H1 (cell line): ENCODE results near the gene SHROOM3. TPM values are rescaled to one million over a fixed set of nuclear protein-coding genes. Genes with fewer than 3 reads are reported as not detected.
A peak's percentile ranks its signal among the peaks of the same experiment; 100 is the strongest.

Experiments
- CTCF ChIA-PET: fragments of 300-600 bp; sonication (Branson Sonifier 250); formaldehyde crosslinking; loops from one replicate; lab custom pipeline; 2021; ENCODE audit not compliant: partially characterized antibody; lab: Charles Lee
- POLR2A ChIA-PET: fragments of 300-600 bp; sonication (Branson Sonifier 250); formaldehyde crosslinking; loops from one replicate; lab custom pipeline; 2021; ENCODE audit warnings: inconsistent platforms; ENCODE audit not compliant: partially characterized antibody; lab: Charles Lee
- DNase-seq, 2 experiments: peaks; one replicate each; pipeline versions ENCODE4 v3.0.0 to v3.0.0-alpha.2; 2010 to 2022; ENCODE audit warnings: low spot score in 2 of 2, low read depth in 1 of 2, mixed read lengths in 1 of 2
- FAIRE-seq: peaks from 2 replicates; lab custom pipeline; 2011; peaks lifted over from hg19 to GRCh38; lab: Jason Lieb, UNC
- H2AFZ ChIP-seq: 2 replicates; pipeline ENCODE4 v1.8.1; 2012; ENCODE audit warnings: low read length, inconsistent platforms
- H2AK5ac ChIP-seq: 2 replicates; pipeline ENCODE4 v1.6.1; 2013; ENCODE audit warnings: low read depth, low read length
- H2BK120ac ChIP-seq: replicated peaks from 2 replicates; pipeline ENCODE3; 2013; ENCODE audit warnings: low read depth, low read length, inconsistent platforms
- H2BK12ac ChIP-seq: 2 replicates; pipeline ENCODE4 v1.6.1; 2013; ENCODE audit warnings: low read depth, low read length
- H2BK15ac ChIP-seq: 2 replicates; pipeline ENCODE4 v1.6.1; 2013; ENCODE audit warnings: low read length
- H2BK20ac ChIP-seq: 2 replicates; pipeline ENCODE4 v1.6.1; 2013; ENCODE audit warnings: low read length
- H2BK5ac ChIP-seq: 2 replicates; pipeline ENCODE4 v1.6.1; 2013; ENCODE audit warnings: low read depth, low read length
- H3K14ac ChIP-seq: 2 replicates; pipeline ENCODE4 v1.6.1; 2013; ENCODE audit warnings: inconsistent platforms; ENCODE audit not compliant: insufficient read length
- H3K18ac ChIP-seq: 2 replicates; pipeline ENCODE4 v1.6.1; 2013; ENCODE audit warnings: low read length; ENCODE audit errors: extremely low read depth
- H3K23ac ChIP-seq: 2 replicates; pipeline ENCODE4 v1.6.1; 2013; ENCODE audit warnings: inconsistent platforms; ENCODE audit not compliant: insufficient read length
- H3K23me2 ChIP-seq: 2 replicates; pipeline ENCODE4 v1.6.1; 2013; ENCODE audit warnings: low read depth, low read length
- H3K27ac ChIP-seq: 2 replicates; pipeline ENCODE4 v1.6.1; 2011; ENCODE audit warnings: low read depth, low read length, inconsistent platforms
- H3K27me3 ChIP-seq, 4 experiments: replicated peaks in 1 of 4; 1 replicate in 1 of 4; 2 replicates in 3 of 4; pipeline versions ENCODE4 v1.6.1 to v1.8.1; 2011 to 2013; ENCODE audit warnings: low read length in 3 of 4, mild to moderate bottlenecking in 3 of 4, inconsistent platforms in 2 of 4, mixed read lengths in 2 of 4, moderate library complexity in 1 of 4; ENCODE audit not compliant: control insufficient read depth in 3 of 4, insufficient read depth in 3 of 4; ENCODE audit errors: extremely low read depth in 1 of 4
- H3K36me3 ChIP-seq, 4 experiments: 2 replicates each; pipeline versions ENCODE4 v1.6.1 to v1.8.1; 2011 to 2013; ENCODE audit warnings: mild to moderate bottlenecking in 4 of 4, low read length in 3 of 4, moderate library complexity in 2 of 4, control low read depth in 1 of 4, inconsistent platforms in 1 of 4; ENCODE audit not compliant: insufficient read depth in 4 of 4, control insufficient read depth in 2 of 4
- H3K4ac ChIP-seq: replicated peaks from 2 replicates; pipeline ENCODE3; 2013; ENCODE audit warnings: low read length, low read depth, mixed read lengths, inconsistent platforms; ENCODE audit not compliant: insufficient read length
- H3K4me1 ChIP-seq, 4 experiments: replicated peaks in 1 of 4; 1 replicate in 1 of 4; 2 replicates in 3 of 4; pipeline versions ENCODE4 v1.6.1 to v1.8.1; 2011 to 2013; ENCODE audit warnings: low read length in 3 of 4, inconsistent platforms in 2 of 4, mixed read lengths in 1 of 4; ENCODE audit not compliant: insufficient read depth in 4 of 4, control insufficient read depth in 3 of 4
- H3K4me2 ChIP-seq, 2 experiments: 2 replicates each; pipeline versions ENCODE4 v1.6.1 to v1.8.1; 2011 to 2013; ENCODE audit warnings: low read depth in 2 of 2, low read length in 2 of 2, control low read depth in 1 of 2, inconsistent platforms in 1 of 2, mild to moderate bottlenecking in 1 of 2; ENCODE audit not compliant: insufficient read depth in 1 of 2
- H3K4me3 ChIP-seq, 4 experiments: fragments of 200-600, 300-600 bp in 1 of 4; sonication (generic), shearing (Covaris generic), sonication (Bioruptor Twin) in 1 of 4; 2 replicates each; pipeline versions ENCODE4 v1.5.1 to v1.8.1; 2011 to 2016; ENCODE audit warnings: low read length in 4 of 4, low read depth in 3 of 4, control low read depth in 2 of 4, inconsistent platforms in 2 of 4, mild to moderate bottlenecking in 2 of 4, mixed read lengths in 1 of 4, moderate library complexity in 1 of 4; ENCODE audit not compliant: insufficient read depth in 2 of 4; ENCODE audit errors: extremely low read depth in 1 of 4
- H3K56ac ChIP-seq: replicated peaks from 2 replicates; pipeline ENCODE3; 2013; ENCODE audit warnings: low read depth, mild to moderate bottlenecking, mixed read lengths, low read length, inconsistent platforms; ENCODE audit not compliant: insufficient read length
- H3K79me1 ChIP-seq: 2 replicates; pipeline ENCODE4 v1.6.1; 2013; ENCODE audit warnings: low read depth, low read length, control low read depth
- H3K79me2 ChIP-seq, 2 experiments: 2 replicates each; pipeline versions ENCODE4 v1.6.1 to v1.8.1; 2012 to 2013; ENCODE audit warnings: low read length in 2 of 2, mild to moderate bottlenecking in 2 of 2, inconsistent platforms in 1 of 2; ENCODE audit not compliant: insufficient read depth in 2 of 2, control insufficient read depth in 1 of 2
- H3K9ac ChIP-seq, 4 experiments: replicated peaks in 1 of 4; 1 replicate in 1 of 4; 2 replicates in 3 of 4; pipeline versions ENCODE4 v1.6.1 to v1.8.1; 2011 to 2013; ENCODE audit warnings: low read depth in 3 of 4, low read length in 3 of 4, control low read depth in 2 of 4, mild to moderate bottlenecking in 2 of 4, moderate library complexity in 2 of 4, inconsistent platforms in 1 of 4; ENCODE audit errors: extremely low read depth in 1 of 4
- H3K9me3 ChIP-seq, 2 experiments: 2 replicates each; pipeline versions ENCODE4 v1.6.1 to v1.8.1; 2012 to 2013; ENCODE audit warnings: mild to moderate bottlenecking in 2 of 2, moderate library complexity in 2 of 2, control low read depth in 1 of 2, inconsistent platforms in 1 of 2, low read depth in 1 of 2, low read length in 1 of 2, mixed read lengths in 1 of 2; ENCODE audit not compliant: insufficient read depth in 2 of 2
- H4K20me1 ChIP-seq, 2 experiments: replicated peaks in 1 of 2; 2 replicates each; pipeline versions ENCODE3 to v1.8.1; 2011 to 2013; ENCODE audit warnings: inconsistent platforms in 2 of 2, low read length in 2 of 2, mild to moderate bottlenecking in 1 of 2; ENCODE audit not compliant: insufficient read depth in 2 of 2, control insufficient read depth in 1 of 2
- H4K5ac ChIP-seq: 2 replicates; pipeline ENCODE4 v1.6.1; 2013; ENCODE audit warnings: low read length, low read depth, mixed read lengths, inconsistent platforms; ENCODE audit not compliant: insufficient read length
- H4K8ac ChIP-seq: 2 replicates; pipeline ENCODE4 v1.8.0; 2013; ENCODE audit warnings: mild to moderate bottlenecking, moderate library complexity, low read length, inconsistent platforms; ENCODE audit not compliant: insufficient read depth; ENCODE audit errors: extremely low read depth
- H4K91ac ChIP-seq: replicated peaks from 2 replicates; pipeline ENCODE3; 2013; ENCODE audit warnings: low read length, mixed read lengths, inconsistent platforms; ENCODE audit not compliant: insufficient read length
- ASH2L ChIP-seq: fragments of 200-600, 300-600 bp; sonication (generic); IDR thresholded peaks from one replicate; pipeline ENCODE4 v1.7.1; 2017; ENCODE audit warnings: low read length
- JUN ChIP-seq: IDR thresholded peaks from 2 replicates; pipeline ENCODE4 v1.6.1; 2011; ENCODE audit warnings: low read depth, mild to moderate bottlenecking, improper control_type of control experiment, low read length
- KDM4A ChIP-seq: IDR thresholded peaks from one replicate; pipeline ENCODE4 v1.7.1; 2012; ENCODE audit warnings: low read depth, mild to moderate bottlenecking, moderate library complexity, low read length, inconsistent platforms; ENCODE audit not compliant: severe bottlenecking
- POLR2AphosphoS5 ChIP-seq: IDR thresholded peaks from 2 replicates; pipeline ENCODE4 v1.6.1; 2011; ENCODE audit warnings: low read depth, low read length
- TAF7 ChIP-seq: optimal IDR thresholded peaks from 2 replicates; pipeline ENCODE3; 2011; ENCODE audit warnings: low read depth, mild to moderate bottlenecking, inconsistent platforms, low read length, moderate library complexity, borderline replicate concordance
- TEAD4 ChIP-seq: IDR thresholded peaks from 2 replicates; pipeline ENCODE4 v1.6.1; 2012; ENCODE audit warnings: low read depth, low read length, inconsistent platforms, mixed read lengths
- WGBS, 2 experiments: shearing (Covaris generic) in 1 of 2; methylation state at CpG; one replicate each; pipeline versions ENCODE4 v1.1.6 to v1.1.7; 2013 to 2015; ENCODE audit warnings: low lambda C conversion rate in 2 of 2, mixed read lengths in 2 of 2, inconsistent platforms in 1 of 2, low coverage in 1 of 2, missing lambda C conversion rate in 1 of 2; ENCODE audit not compliant: insufficient replicate concordance in 2 of 2, insufficient coverage in 1 of 2, insufficient read length in 1 of 2; ENCODE audit errors: extremely low coverage in 1 of 2, missing lambda C conversion rate in 1 of 2; 5-methylcytosine and 5-hydroxymethylcytosine counted together
- polyA plus RNA-seq, 7 experiments: library from polyadenylated mRNA; depleted of rRNA in 3 of 7; stranded (reverse) in 5 of 7; unstranded in 2 of 7; fragments of >200 nt in 5 of 7; fragments of 200-250 nt in 2 of 7; gene quantifications; 1 replicate in 5 of 7; 2 replicates in 1 of 7; 4 replicates in 1 of 7; pipeline versions ENCODE4 v1.2.1 to v1.2.3, GENCODE V29; 2011 to 2013; ENCODE audit warnings: missing spikeins in 2 of 7, mixed read lengths in 2 of 7
- total RNA-seq: library from RNA; stranded (reverse); fragmentation: NEBNext Ultra II Directional; extraction: Animal tissue kit (Norgen Biotek cat#: 25700); gene quantifications from 2 replicates; pipeline ENCODE4 v1.2.1, GENCODE V29; 2021
- TF ChIP-seq, protein P1 (sequence below): IDR thresholded peaks from 2 replicates; pipeline ENCODE4 v1.6.1; 2012; ENCODE audit warnings: inconsistent platforms
- TF ChIP-seq, protein P2 (sequence below), 3 experiments: IDR thresholded peaks; 1 replicate in 2 of 3; 2 replicates in 1 of 3; pipeline versions ENCODE4 v1.5.1 to v1.6.1; 2011; ENCODE audit warnings: low read length in 3 of 3, mild to moderate bottlenecking in 3 of 3, inconsistent platforms in 2 of 3, low read depth in 1 of 3, moderate library complexity in 1 of 3; ENCODE audit not compliant: insufficient read depth in 1 of 3; ENCODE audit errors: control extremely low read depth in 1 of 3

The SHROOM3 gene
- total and polyA plus RNA-seq, 2 of the 8 experiments (the other 6 are each of a cell fraction or from before 2014, with no cell fraction given): 15.8 to 34.0 TPM

DNA sequence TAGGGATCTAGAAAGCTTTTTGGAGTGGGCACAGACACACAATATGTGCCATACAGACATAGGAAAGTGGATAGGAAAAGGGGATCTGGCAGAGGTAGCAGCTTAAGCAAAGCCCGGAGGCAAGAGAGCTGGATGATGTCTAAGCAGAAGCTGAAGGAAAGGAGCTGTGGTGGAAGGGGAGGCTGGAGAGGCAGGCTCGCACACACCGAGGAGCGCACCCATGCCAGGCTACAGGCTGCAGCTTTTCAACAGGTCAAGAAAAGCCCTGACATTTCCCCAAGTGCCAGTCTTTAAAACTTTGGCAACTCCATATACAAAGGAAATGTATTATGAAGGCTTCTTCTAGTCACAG lies 395.6 kb downstream of the SHROOM3 start:
- Histone ChIP-seq H3K27ac (no peak overlapping the region), H3K79me2 (no peaks in the 10 kb centered on the region), H2BK12ac (no peak overlapping the region), H3K27me3 (no peaks in the 10 kb centered on the region), H3K14ac (no peak overlapping the region), H3K56ac (no peak overlapping the region), H3K18ac (no peak overlapping the region), H2BK5ac (no peak overlapping the region), H2AFZ (peak overlapping the region; percentile 87), H4K5ac (no peak overlapping the region), H3K23ac (no peak overlapping the region), H3K23me2 (no peaks in the 10 kb centered on the region), H2BK15ac (no peak overlapping the region), H3K9me3 (no peaks in the 10 kb centered on the region), H3K4me3 (no peak overlapping the region), H2BK20ac (0 out of 2 replicates have a peak overlapping the region, but pooled peaks have one; percentile 32), H4K20me1 (no peaks in the 10 kb centered on the region), H2AK5ac (no peak overlapping the region), H3K79me1 (no peaks in the 10 kb centered on the region), H3K9ac (no peak overlapping the region), H4K8ac (no peak overlapping the region), H3K4ac (no peak overlapping the region), H3K4me1 (peaks cover 0 to 4% (median 2%) of the 10 kb centered on the region in 4 experiments; a peak in 3 of 7 replicates), H3K36me3 (no peaks in the 10 kb centered on the region), H2BK120ac (no peak overlapping the region), H4K91ac (no peak overlapping the region), H3K4me2 (0 out of 4 replicates have a peak overlapping the region, but pooled peaks of 1 of the 2 experiments have one; percentile 17)
- CTCF ChIA-PET: interaction anchor here (0.5 to 2.6 kb wide), 3 partner anchors 15 to 318 kb away, joined by 3 to 5 read pairs (median 3); no protein-coding TSS in a partner anchor
- WGBS, 2 experiments: 82% methylated on average over 4 of the region's 4 CpGs; no CpG with 5 or more reads in 1 of the 2 experiments
- POLR2A ChIA-PET: interaction anchor here (0.6 to 1.2 kb wide), 2 partner anchors 9 to 18 kb away, joined by 3 read pairs; no protein-coding TSS in a partner anchor
- FAIRE-seq: no peak
- no peak for DNase-seq
- TF ChIP-seq TAF7 (no peak), KDM4A (no peak), TEAD4 (no peak), POLR2AphosphoS5 (no peak), JUN (no peak), ASH2L (no peak)
- TF ChIP-seq, protein P1, sequence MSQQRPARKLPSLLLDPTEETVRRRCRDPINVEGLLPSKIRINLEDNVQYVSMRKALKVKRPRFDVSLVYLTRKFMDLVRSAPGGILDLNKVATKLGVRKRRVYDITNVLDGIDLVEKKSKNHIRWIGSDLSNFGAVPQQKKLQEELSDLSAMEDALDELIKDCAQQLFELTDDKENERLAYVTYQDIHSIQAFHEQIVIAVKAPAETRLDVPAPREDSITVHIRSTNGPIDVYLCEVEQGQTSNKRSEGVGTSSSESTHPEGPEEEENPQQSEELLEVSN: no peak
- TF ChIP-seq, protein P2, sequence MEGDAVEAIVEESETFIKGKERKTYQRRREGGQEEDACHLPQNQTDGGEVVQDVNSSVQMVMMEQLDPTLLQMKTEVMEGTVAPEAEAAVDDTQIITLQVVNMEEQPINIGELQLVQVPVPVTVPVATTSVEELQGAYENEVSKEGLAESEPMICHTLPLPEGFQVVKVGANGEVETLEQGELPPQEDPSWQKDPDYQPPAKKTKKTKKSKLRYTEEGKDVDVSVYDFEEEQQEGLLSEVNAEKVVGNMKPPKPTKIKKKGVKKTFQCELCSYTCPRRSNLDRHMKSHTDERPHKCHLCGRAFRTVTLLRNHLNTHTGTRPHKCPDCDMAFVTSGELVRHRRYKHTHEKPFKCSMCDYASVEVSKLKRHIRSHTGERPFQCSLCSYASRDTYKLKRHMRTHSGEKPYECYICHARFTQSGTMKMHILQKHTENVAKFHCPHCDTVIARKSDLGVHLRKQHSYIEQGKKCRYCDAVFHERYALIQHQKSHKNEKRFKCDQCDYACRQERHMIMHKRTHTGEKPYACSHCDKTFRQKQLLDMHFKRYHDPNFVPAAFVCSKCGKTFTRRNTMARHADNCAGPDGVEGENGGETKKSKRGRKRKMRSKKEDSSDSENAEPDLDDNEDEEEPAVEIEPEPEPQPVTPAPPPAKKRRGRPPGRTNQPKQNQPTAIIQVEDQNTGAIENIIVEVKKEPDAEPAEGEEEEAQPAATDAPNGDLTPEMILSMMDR (IDR thresholded peaks at IDR 0.05; ENCODE audit: control extremely low read depth in 1 of 3, insufficient read depth in 1 of 3, low read depth in 1 of 3, low read length in 3 of 3): no peak
